ENCODE results near the gene CDC42EP3. TPM values are rescaled to one million over a fixed set of nuclear protein-coding genes. Genes with fewer than 3 reads are reported as not detected.

CDC42EP3 gene
- total RNA-seq, 2 donors from 2014 or later: 45.1 to 48.9 TPM

DNA sequence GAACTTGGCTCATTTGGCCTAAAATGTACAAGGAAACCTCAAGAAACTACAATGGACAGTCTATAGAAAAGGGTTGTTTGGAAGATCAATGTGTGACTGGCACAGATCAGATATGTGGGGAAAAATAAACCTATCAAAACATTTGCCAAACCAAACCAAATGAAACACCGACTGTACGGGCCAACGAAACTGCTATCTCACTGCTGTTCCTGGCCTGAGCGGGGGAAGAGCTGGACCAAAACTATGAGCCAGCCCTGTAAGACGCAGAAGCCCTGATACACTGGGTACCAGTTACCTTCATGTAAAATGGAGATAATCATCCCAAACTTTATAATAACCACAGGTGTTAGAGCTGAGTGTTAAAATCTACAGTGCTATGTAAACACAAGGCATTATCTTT is 11.7 kb downstream of the CDC42EP3 start:
- Mint-ChIP-seq H3K4me1 (peaks cover 85% of the 10 kb centered on the region), H3K27ac (peak overlapping the region; percentile 93)

DNA sequence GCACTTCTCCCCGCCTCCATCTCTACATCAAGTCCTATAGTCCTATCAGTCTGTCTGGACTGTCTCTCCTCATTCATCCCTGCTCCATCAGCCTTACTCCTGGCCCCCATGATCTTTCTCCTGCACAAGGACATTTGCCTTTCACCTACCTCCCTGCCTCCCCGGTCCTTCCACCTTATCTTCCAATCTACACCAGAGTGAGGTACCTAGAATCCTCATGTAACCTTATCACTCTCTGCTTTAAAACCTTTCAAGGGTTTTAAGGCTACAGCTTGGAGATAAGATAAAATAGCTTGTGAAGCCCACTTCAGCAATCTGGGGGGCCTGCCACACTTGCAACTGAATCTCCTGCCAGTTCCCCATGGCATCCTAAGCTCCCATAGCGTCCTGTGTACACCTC is 12.8 kb downstream of the CDC42EP3 start:
- no peaks in the 10 kb centered on the region for H3K9me3 ChIP-seq (ENCODE audit: control insufficient read depth, low read length, poor library complexity, severe bottlenecking)
- peak overlapping the region; percentile 93 for H3K27ac Mint-ChIP-seq
- H3K27me3 Mint-ChIP-seq: no peaks in the 10 kb centered on the region
- peak overlapping the region; percentile 2 for H3K4me3 Mint-ChIP-seq
- peaks cover 84% of the 10 kb centered on the region for H3K4me1 Mint-ChIP-seq
- ATAC-seq (no peak), DNase-seq (no peak)
- peaks cover 2% of the 10 kb centered on the region for H3K36me3 Mint-ChIP-seq (ENCODE audit: low read depth)

More for the DNA sequence above, 11.7 kb downstream of the CDC42EP3 start:
- ATAC-seq: no peak
- DNase-seq: no peak
- Mint-ChIP-seq H3K4me3 (peak overlapping the region; percentile 2), H3K27me3 (no peaks in the 10 kb centered on the region), H3K36me3 (ENCODE audit: low read depth) (peaks cover 2% of the 10 kb centered on the region)
- no peaks in the 10 kb centered on the region for H3K9me3 ChIP-seq (ENCODE audit: control insufficient read depth, low read length, poor library complexity, severe bottlenecking)

DNA sequence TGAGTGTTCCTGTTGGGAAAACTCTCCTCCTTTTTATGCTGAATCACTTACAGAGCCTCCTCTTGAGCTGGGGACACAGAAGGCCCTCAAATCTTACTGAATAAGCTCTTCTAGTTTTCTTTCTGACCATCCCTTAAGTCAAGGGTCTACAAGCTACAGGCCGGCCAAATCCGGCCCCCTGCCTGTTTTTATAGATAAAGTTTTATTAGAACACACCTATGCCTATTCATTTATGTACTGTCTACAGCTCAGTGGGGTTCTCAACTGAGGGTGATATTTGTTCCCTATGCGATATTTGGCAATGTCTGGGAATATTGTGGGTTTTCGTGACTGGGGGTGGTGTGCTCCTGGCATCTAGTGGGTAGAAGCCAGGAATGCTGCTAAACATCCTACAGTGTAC is 14.0 kb downstream of the CDC42EP3 start:
- peaks cover 5% of the 10 kb centered on the region for H3K36me3 Mint-ChIP-seq (ENCODE audit: low read depth)
- ATAC-seq (no peak), DNase-seq (no peak)
- H3K9me3 ChIP-seq (ENCODE audit: control insufficient read depth, low read length, poor library complexity, severe bottlenecking): no peaks in the 10 kb centered on the region
- peak overlapping the region; percentile 93 for H3K27ac Mint-ChIP-seq
- H3K27me3 Mint-ChIP-seq: no peaks in the 10 kb centered on the region
- H3K4me3 Mint-ChIP-seq: peak overlapping the region; percentile 77
- peaks cover 84% of the 10 kb centered on the region for H3K4me1 Mint-ChIP-seq

DNA sequence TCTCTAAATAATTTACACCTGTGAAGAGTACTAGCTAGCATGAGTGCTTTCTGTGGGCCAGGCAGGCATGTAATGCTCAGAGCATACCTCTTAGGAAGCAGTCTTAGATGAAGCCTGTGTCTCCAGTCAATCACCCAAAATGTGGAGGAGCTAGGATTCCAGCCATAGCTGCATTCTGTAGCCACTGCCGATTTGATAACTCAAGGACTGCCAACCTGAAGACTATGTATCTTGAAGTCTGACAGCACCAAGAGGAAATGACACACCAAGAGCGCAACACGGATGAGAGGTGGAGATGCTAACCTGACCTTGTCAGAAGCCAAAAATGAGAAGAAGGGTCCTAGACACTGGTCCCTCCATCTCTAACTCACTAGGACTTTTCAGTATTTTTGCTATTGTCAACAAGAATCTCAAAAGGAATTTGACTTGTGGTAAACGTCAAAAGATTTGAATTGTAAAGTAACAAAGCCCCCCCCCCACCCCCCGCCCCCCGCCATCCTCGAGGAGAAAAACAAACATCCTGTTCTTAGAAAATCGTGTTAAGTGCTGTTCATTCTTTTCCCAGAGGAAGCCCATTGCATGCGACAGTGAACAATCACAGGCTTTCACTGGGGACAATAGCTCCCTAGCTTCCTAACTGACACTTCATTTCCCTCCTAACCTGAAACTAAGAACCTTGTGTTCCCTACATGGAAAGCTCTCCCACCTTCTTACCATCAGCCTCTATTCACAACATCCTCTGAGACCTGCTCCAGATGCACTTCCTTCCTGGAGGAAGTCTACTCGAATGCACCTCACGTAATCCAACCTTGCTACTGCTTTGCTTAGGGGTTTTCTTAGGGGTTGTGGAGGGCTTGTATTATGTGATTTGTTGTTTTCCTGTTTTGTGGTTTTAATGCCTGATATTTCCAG is 14.7 kb downstream of the CDC42EP3 start:
- no peak for DNase-seq
- peak overlapping the region; percentile 93 for H3K27ac Mint-ChIP-seq
- peak; percentile 57 for ATAC-seq
- peaks cover 84% of the 10 kb centered on the region for H3K4me1 Mint-ChIP-seq
- no peaks in the 10 kb centered on the region for H3K9me3 ChIP-seq (ENCODE audit: control insufficient read depth, low read length, poor library complexity, severe bottlenecking)
- H3K4me3 Mint-ChIP-seq: peak overlapping the region; percentile 77
- H3K27me3 Mint-ChIP-seq: no peaks in the 10 kb centered on the region
- H3K36me3 Mint-ChIP-seq (ENCODE audit: low read depth): peaks cover 5% of the 10 kb centered on the region

DNA sequence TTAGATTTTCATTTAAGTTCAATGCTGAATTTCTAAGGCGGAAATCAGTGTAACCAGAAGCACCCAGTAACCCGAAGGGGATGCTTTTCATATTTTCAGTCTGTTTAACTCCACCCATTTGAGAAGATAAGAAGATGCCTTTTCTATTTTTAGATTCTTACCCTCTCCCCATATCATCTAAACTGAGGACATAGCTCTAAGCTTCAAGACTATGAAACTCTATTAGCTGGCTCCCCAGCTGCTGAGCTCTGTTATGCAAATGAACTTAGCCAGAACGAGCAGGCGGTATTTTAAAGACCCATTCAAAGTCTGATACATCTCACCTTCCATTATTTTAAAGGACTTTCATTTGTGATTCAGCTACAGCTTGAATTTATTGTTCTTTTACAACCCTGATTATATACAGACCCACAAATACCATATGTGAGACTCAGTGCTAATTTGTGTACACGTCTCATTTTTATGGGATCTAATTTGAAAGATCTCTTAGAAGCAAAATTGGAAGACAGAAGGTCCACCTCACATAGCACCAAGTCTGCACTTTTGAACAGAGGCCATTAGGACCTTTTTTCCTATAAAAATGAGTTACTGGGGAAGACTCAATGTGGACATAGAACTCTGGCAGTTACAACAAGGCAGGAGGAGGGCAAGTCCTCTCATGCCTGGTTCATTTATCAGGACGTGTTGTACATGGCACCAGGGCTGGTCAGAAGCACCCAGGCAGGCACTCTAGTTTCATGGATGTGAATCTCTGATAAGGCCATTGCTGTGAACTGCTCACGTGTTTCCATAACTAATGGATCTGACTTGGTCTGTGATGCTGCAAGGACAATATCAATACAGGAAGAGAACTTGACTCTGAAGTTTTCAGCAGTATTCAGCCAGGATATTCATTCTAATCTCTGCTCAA is 16.3 kb downstream of the CDC42EP3 start:
- Mint-ChIP-seq H3K36me3 (ENCODE audit: low read depth) (peaks cover 8% of the 10 kb centered on the region), H3K4me3 (peak overlapping the region; percentile 86), H3K27me3 (no peaks in the 10 kb centered on the region), H3K27ac (peak overlapping the region; percentile 93), H3K4me1 (peaks cover 85% of the 10 kb centered on the region)
- no peaks in the 10 kb centered on the region for H3K9me3 ChIP-seq (ENCODE audit: control insufficient read depth, low read length, poor library complexity, severe bottlenecking)
- DNase-seq: no peak
- ATAC-seq: peak; percentile 57

DNA sequence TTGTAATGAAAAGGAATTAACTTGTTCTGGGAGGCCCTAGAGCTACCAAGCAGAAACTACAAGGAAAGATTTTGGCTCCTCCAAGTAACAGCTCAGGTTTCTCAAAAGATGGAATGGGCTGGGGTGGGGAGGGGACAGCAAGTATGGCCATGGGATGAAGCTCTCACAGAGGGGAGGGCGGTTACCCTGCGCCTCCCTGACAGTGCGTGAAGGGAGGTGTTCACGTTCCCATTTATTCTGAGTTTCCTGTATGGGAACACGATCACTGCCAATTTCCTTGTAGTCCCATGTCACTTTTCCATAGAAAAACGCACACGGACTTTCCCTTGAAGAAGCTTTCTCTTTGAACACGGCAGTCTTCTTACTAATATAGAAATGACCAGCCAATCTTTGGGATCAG is 17.0 kb downstream of the CDC42EP3 start:
- H3K27ac Mint-ChIP-seq: peak overlapping the region; percentile 93
- ATAC-seq (no peak), DNase-seq (no peak)
- no peaks in the 10 kb centered on the region for H3K27me3 Mint-ChIP-seq
- peaks cover 8% of the 10 kb centered on the region for H3K36me3 Mint-ChIP-seq (ENCODE audit: low read depth)
- H3K4me3 Mint-ChIP-seq: peak overlapping the region; percentile 86
- H3K4me1 Mint-ChIP-seq: peaks cover 85% of the 10 kb centered on the region
- no peaks in the 10 kb centered on the region for H3K9me3 ChIP-seq (ENCODE audit: control insufficient read depth, low read length, poor library complexity, severe bottlenecking)

DNA sequence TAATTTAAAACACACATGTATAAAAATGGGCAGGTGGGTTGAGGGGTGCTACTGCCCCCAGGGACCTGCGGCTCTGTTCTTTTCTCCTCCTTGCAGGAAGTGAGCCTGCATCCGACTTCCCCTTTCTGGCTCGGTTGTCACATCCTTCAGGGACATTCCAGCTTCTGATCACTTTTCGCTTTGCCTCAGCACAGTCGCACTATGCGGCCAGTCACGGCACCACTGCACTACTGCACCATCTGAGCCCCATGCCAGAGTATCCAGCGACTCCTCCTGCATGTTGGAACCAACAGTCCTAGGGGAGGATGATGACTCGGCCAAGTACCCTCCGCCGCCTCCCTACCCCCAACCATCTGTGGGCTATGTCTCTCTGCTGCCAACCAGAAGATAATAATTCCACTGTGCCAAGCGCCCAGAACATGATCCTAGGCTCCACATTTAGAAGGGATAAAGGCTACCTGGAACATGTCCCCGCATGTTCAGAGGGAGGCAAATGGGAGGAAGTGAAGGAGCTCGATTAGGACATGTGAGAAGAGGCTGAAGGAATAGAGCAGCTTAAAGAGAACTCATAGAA is 17.6 kb downstream of the CDC42EP3 start:
- no peaks in the 10 kb centered on the region for H3K27me3 Mint-ChIP-seq
- H3K4me3 Mint-ChIP-seq: peak overlapping the region; percentile 86
- H3K36me3 Mint-ChIP-seq (ENCODE audit: low read depth): peaks cover 8% of the 10 kb centered on the region
- peaks cover 81% of the 10 kb centered on the region for H3K4me1 Mint-ChIP-seq
- peak overlapping the region; percentile 93 for H3K27ac Mint-ChIP-seq
- peak in 2 of 3 donors; percentile 21 to 36 for DNase-seq
- H3K9me3 ChIP-seq (ENCODE audit: control insufficient read depth, low read length, poor library complexity, severe bottlenecking): no peaks in the 10 kb centered on the region
- ATAC-seq: peak; percentile 55

DNA sequence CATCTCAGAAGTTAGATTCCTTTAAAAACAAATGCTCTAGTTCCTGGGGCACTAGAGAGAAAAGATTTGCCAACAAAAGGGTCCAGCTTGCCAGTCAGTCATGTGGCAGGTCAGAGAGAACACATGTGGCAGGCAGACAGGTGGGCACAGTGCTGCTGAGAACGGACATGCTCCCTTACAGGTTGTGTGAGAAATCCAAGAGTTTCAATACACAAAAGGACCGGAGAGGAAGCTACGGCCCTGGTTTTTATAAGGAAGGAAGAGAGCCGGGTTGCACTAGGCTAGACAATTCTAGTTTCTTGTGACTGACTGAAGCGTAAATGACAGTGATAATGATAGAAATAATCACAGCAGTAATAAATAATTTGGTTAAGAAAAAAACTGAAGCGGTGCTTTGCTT is 18.3 kb downstream of the CDC42EP3 start:
- Mint-ChIP-seq H3K4me3 (peak overlapping the region; percentile 81), H3K4me1 (peaks cover 82% of the 10 kb centered on the region), H3K27ac (peak overlapping the region; percentile 93), H3K27me3 (no peaks in the 10 kb centered on the region), H3K36me3 (ENCODE audit: low read depth) (peaks cover 8% of the 10 kb centered on the region)
- H3K9me3 ChIP-seq (ENCODE audit: control insufficient read depth, low read length, poor library complexity, severe bottlenecking): no peaks in the 10 kb centered on the region
- DNase-seq (no peak), ATAC-seq (no peak)

DNA sequence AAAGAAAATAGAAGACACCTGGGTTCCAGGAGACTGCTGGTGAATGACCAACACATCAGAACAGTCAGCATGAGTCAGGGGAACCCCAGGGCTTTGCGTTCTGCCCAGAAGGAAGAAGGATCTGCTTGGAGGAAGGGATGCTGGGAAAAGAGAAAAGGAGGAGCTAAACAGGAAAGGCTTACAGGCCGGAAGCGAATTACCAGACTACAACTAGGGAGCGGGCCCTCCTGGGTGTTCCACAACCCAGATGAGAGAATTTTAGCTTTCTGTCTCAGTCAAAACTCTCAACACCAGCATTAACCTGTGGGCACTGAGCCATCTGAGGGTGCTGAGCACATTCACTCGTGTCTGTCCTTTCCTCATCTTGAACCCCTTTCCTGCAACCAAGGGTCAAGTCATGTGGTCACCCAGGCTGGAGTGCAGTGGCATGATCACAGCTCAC is 19.2 kb downstream of the CDC42EP3 start:
- Mint-ChIP-seq H3K27me3 (no peaks in the 10 kb centered on the region), H3K4me3 (peak overlapping the region; percentile 81), H3K36me3 (ENCODE audit: low read depth) (peaks cover 8% of the 10 kb centered on the region), H3K4me1 (peaks cover 82% of the 10 kb centered on the region), H3K27ac (peak overlapping the region; percentile 93)
- no peaks in the 10 kb centered on the region for H3K9me3 ChIP-seq (ENCODE audit: control insufficient read depth, low read length, poor library complexity, severe bottlenecking)
- ATAC-seq (no peak), DNase-seq (no peak)

DNA sequence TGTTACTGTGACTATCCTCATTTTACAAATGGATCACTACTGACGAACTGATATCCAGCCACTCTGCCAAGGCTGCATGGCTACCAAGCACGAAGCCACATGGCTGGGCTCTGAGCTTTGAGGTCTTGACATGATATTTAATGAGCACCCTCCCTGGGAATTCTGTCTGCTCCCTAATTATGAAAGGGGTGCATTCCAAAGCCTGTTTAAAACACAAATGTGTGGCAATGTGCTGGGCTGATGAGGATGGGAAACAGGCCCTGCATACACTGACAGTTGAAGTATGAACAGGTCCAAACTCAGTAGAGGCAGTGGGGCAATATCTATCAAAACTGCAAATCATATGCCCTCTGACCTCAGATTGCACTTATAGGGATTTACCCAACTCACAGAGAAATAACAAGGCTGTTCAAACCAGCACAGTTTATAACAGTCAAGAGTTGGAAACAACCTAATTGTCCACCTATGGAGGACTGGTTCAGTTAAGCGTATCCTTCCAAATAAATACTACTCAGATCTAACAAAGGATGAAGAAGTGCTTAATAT is 20.8 kb downstream of the CDC42EP3 start:
- H3K4me1 Mint-ChIP-seq: peaks cover 82% of the 10 kb centered on the region
- peak overlapping the region; percentile 93 for H3K27ac Mint-ChIP-seq
- no peaks in the 10 kb centered on the region for H3K27me3 Mint-ChIP-seq
- no peaks in the 10 kb centered on the region for H3K9me3 ChIP-seq (ENCODE audit: control insufficient read depth, low read length, poor library complexity, severe bottlenecking)
- H3K36me3 Mint-ChIP-seq (ENCODE audit: low read depth): peaks cover 6% of the 10 kb centered on the region
- H3K4me3 Mint-ChIP-seq: peak overlapping the region; percentile 50
- ATAC-seq (no peak), DNase-seq (no peak)

DNA sequence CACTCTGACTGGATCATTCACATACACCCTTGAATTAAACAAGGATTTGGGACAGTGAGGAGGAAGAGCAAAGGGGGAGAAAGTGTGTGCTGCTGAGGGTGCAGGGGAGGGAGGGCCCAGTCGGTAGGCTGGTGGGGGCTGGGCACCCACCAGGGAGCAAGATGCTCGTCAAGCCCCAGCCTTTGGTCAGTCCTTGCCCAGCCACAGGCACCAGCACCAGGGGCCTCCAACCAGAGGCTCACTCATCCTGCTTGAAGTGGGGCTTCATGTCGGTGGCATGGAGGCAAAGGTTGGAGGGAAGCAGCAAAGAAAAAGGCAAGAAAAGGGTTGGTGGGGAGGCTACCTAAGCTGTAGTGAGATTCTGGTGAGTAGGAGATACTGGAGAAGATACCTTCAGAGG is 21.9 kb downstream of the CDC42EP3 start:
- no peaks in the 10 kb centered on the region for H3K9me3 ChIP-seq (ENCODE audit: control insufficient read depth, low read length, poor library complexity, severe bottlenecking)
- ATAC-seq (no peak), DNase-seq (no peak)
- peaks cover 9% of the 10 kb centered on the region for H3K36me3 Mint-ChIP-seq (ENCODE audit: low read depth)
- peak overlapping the region; percentile 49 for H3K4me3 Mint-ChIP-seq
- peak overlapping the region; percentile 93 for H3K27ac Mint-ChIP-seq
- no peaks in the 10 kb centered on the region for H3K27me3 Mint-ChIP-seq
- H3K4me1 Mint-ChIP-seq: peaks cover 76% of the 10 kb centered on the region

DNA sequence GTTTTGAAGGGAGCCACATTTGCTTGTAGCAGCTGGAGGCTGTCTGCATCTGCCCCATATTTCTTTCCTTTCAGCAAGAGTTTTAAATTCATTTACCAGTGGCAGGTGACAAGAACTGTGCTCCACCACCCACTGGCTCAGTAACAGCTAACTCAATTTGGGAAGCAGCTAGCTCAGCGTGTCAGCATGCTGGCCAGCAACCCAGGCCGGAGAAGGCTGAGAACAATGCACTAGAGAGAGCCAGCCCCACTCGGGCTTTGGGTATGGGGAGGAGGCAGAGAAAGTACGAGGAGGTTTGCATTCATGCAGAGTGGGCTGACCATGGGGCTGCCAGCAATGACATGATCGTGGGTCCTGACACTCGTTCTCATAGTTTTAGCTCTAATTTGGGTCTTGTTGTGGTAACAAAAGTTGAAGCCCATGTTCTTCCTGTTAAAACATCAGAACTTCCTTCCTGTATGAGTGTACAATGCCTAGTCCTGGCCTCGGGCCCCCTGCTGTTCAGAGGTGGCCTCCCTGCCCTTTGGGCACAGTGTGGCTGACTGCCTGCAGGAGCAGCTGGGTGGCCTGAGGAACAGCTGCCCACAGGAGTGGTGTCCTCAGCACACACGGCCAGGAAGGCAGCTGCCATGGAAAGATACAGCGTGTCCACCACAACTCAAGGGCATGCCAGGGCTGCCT is 23.0 kb downstream of the CDC42EP3 start:
- Mint-ChIP-seq H3K4me3 (peak overlapping the region; percentile 80), H3K4me1 (peaks cover 74% of the 10 kb centered on the region), H3K27me3 (no peaks in the 10 kb centered on the region), H3K36me3 (ENCODE audit: low read depth) (peaks cover 11% of the 10 kb centered on the region), H3K27ac (peak overlapping the region; percentile 93)
- no peaks in the 10 kb centered on the region for H3K9me3 ChIP-seq (ENCODE audit: control insufficient read depth, low read length, poor library complexity, severe bottlenecking)
- DNase-seq (peak; percentile 31 to 36 (median 31)), ATAC-seq (peak; percentile 78)

Measured in T-helper 17 cell (primary cell).